Amniotic epithelial cell (primary cell): ENCODE measurements around the gene KDM4B.
A peak's percentile ranks its signal among the peaks of the same experiment; 100 is the strongest.

Experiments used
- DNase-seq: peaks from one replicate; pipeline ENCODE4 v3.0.0-alpha.2; 2010; ENCODE audit warnings: low read depth

KDM4B gene

DNA sequence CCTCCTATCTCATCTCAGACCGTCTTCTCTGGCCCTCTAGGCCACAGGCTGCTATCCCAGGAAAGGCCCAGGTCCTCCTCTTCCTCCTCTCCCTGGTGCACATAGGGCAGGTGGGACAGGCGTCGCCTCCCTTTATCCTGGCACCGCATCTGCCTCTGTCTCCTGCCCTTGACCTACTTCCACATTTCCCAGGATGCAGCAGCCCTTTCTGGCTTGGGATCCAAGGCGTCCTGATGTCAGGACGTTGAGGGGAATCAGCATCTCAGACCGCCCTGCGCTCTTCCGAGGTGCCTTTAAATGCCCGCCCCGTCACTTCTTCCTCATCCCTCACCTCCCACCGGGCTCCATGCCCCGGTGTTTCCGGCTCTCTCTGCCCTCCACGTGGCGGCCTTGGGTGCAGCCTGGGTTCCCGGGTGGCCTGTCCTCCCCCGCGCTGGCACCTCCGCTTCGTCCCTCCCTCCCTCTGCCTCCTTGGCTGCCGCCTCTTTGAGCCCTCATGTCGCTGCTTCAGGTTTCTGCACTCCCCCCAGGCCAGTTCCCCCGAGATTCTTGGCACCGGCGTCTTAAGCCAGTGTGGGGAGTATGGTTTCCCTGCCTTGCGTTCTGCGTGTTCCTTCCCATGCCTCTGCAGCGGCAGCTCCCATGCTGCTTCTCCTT is 66.3 kb downstream of the KDM4B start:
- no peak for DNase-seq

DNA sequence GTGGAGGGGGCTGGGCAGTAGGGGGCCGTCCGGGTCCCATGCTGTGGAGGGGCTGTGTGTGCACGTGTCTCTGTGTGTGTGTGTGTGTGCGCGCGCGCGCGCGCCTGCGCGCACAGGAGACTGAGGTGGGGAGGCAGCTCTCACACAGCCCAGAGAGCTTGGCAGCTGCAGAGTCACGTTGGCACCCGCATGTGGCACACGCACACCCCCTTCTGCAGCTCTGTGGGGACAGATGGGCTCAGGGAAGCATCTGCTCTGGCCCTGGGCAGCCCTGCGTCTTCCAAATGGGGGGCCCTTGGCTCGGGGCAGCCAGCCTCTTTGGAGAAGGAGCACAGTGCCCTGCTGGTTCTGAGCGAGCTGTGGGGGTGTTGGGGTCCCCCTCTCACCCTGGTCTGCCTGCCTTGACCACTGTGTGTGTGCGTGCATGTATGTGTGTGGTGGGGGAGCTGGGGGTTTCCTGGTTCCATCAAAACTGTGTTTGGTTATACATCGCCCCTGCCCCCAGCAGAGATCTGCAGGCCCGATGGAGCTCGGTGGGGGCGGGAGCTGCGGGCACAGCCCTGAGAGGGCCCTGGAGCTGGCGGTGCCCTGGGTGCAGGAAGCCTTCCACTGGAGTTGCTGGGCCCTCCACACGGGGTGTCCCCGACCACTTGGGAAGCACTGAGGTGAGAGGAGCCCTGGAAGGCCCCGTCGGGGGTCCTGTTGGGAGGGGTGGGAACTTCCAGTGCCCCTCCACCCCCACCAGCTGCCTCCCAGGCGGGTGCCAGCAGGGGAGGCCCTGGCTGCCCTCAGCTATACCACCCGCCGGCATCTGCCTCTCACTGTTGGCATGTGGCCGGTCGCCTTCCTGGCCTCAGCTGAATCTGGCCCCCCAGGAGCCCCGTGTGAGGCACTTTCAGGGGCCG is 67.1 kb downstream of the KDM4B start:
- no peak for DNase-seq

DNA sequence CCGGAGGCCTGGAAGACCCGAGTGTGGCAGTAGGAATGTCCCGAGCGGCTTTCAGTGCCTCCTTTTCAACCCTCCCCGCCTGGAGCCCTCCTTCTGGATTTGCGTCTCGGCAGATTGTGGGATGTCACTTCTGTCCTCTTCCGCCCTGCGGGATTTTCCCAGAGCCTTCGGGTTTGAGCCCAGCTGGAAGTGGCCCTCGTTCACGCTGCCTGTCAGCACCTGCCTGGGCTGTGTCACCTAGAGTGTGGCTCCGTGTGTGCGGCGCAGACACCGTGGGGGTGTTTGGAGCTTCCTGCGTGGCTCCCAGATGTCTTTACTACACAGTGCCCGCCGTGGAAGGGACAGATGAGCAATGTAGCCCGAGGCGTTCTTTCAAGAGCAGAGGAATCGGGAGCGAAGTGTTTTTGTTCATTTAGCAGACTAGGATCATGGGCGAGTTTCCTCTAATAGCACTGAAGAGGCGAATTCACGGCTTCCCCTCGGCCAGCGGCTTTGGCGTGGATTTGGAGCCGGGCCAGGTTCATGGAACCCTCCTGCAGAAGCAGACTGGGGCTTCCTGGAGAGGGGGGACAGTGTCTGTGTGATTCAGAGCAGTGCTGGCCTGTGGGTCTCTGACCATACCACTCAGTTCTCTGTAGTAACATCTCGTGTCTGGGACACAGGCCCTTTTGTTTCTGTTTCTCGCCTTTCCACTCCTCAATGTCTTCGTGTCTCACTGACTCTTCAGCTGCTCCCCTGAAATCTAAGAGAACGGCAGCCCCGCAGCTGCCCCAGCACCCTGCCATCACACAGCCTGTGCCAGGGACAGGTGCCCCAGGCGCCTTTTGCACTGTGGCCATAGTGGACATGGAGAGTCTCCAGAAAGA is 68.0 kb downstream of the KDM4B start:
- no peak for DNase-seq

DNA sequence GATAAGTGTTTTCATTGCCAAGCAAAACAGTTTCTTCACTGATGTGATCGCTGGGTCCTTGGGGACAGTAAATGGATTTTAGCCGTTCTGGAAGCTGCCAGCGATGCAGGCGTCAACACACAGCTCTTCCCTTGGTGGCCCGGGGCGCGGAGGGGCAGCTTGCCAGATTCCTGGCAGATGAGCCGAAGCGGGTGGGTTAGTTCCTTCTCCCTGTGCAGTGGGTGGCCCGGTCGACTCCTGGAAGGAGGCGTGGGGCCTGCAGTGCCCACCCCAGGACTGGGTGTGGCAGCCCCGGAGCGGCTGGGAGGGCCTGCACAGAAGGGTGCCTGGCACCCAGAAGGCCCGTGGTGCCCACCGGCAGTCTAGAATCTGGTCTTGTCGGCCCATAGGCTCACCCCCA is 69.0 kb downstream of the KDM4B start:
- no peak for DNase-seq

DNA sequence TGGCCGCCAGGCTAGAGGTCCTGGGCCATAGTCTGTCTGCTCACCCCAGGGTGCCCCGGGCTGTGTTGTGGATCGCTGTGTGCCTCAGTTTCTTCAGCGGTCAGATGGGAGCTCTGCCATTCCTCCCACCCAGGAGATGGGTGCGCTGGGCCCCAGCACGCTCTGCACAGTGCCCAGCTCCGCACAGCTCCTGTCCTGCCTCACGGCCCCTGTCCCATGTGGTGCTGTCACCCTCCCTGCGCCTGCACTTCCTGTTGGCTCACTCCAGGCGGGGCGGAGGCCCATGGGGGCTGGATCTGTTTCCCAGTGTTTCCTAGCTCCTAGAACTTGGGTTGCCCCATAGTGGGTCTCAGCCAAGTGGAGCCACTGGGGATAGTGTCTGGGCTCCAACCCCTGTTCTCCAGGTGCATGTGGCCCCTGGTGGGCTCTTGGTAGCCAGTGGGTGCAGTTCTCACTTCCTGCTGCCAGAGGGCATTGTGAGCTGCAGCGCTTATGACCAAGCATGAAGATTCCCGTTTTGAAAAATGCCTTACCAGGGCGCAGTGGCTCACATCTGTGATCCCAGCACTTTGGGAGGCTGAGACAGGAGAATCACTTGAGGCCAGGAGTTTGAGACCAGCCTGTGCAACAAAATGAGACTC is 69.8 kb downstream of the KDM4B start:
- peak; percentile 39 for DNase-seq

DNA sequence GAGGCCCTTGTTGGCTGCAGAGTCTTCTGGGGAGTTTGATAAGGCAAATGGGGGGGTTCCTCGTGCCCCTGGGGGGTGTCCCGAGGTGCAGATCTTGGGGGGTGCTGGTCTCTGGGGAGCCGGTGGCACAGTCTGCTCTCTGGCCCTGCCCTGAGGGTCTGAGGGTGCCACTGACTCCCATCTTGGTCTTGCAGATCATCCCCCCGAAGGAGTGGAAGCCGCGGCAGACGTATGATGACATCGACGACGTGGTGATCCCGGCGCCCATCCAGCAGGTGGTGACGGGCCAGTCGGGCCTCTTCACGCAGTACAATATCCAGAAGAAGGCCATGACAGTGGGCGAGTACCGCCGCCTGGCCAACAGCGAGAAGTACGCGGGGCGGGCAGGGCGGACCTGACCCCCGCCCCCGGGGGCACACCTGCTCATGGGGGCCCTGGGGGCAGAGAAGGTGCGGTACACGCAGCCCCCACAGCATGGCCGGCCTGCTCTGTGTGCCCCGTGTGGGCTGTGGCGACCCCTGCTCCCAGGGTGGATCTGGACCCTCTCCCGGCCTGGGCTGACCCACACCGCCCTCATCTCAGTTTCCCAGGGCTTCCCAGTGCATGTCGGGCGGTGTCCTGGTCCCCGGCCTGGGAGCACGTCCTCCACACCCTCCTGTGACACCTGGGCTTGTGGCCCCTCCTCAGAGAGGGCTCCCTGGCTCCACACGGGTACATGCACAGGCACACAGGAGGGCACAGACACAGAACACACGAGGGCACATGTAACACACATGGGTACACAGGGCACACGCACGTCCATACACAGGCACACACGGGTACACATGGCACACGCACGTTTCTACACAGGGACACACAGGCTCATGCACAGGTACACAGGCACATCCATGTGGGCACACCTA is 71.0 kb downstream of the KDM4B start:
- no peak for DNase-seq

DNA sequence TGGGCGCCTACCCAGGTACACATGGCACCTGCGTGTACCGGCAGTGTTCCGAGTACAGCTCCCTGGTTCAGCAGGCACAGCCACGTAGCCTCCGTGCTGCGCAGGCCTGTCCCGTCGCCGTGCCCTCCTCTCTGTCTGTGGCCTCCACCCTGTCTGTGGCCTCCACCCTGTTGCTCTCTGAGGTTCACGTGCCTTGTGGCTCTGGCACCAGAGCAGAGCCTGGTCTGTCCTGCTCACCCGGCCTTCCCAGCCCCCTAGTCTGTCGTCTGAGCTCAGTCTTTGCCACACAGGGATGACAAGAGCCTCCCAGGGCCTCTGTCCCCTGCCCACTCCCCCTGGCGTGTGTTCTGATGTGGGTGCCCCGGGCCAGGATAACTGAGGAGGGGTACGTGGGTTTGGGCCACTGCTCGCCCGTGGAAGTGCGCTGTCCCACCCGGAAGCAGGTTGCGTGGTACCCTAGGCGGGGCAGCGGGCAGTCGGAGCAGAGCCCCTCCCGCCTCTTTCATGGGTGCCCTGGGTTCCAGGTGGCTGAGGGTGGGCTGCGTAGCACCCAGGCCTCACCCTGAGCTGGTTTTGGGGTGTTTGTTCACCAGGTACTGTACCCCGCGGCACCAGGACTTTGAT is 71.7 kb downstream of the KDM4B start:
- no peak for DNase-seq

DNA sequence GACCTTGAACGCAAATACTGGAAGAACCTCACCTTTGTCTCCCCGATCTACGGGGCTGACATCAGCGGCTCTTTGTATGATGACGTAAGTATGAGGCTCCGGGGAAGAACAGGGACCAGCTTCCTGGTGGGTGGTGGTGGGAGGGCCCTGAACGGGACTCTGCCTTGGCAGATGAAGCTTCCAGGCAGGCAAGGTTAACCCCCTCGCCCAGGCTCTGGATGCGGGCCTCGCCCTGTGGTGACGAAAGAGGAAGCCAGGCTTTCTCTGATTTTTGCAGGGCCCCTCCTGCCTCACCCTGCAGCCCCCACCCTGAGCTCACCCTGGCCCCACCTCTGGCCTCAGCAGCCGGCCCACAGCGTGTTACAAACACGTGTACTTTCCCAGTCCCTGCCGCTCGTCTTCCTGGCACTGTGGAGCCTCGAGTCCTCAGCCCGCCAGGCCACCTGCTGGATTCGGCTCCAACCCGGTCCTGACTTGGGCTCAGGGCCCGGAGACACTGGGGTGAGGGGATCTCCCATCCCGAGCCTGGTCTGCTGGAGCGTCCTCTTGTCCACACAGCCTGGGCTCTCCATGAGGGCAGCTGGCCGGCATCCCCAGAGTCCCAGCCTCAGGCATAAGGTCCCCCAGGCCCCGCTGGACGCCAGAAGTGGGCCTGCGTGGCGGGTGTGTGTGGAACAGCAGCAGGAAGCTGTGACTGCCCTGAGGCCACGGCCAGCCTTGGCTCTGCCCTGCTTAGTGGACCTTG is 72.4 kb downstream of the KDM4B start:
- DNase-seq = peak; percentile 67

DNA sequence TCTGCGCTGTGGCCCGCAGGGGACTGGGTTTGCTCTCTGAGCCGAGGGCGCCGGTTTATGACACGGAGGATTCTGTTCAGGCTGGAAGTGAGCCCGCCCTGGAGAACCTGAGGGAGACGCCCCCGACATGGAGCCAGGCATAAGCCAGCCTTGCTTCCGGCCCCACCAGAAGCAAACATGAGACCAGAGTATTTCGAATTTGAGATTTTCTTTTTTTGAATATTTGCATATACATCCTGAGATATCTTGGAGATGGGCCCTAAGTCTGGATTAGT is 72.9 kb downstream of the KDM4B start:
- no peak for DNase-seq

DNA sequence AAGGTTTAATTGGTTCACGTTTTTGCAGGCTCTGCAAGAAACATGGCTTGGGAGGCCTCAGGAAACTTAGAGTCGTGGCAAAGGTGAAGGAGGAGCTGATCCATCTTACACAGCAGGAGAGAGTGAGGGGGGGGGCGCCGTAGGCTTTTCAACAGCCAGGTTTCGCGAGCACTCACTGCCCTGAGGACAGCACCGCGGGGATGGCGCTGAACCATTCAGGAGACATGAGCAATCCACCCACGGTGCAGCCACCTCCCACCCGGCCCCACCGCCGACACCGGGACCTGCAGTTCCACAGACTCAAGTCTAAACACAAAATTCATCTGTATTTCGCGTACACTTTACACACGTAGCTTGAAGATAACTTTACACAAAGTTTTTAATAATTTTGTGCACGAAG is 73.6 kb downstream of the KDM4B start:
- no peak for DNase-seq

DNA sequence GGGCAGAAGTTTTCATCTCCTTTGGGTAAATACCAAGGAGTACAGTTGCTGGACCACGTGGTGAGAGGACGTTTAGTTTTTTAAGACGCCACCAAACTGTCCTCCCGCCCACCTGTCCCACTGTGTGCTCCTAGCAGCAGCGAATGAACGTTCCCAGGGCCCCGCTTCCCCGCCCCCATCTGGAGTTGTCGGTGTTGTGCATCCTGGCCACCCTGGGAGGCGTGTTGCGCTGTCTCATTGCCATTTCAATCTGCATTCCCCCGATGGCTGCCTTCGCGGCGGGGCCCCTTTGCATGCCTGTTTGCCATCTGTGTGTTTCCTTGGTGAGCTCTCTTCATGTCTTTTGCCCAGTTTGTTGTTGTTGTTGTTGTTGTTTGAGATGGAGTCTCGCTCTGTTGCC is 76.1 kb downstream of the KDM4B start:
- DNase-seq = no peak

DNA sequence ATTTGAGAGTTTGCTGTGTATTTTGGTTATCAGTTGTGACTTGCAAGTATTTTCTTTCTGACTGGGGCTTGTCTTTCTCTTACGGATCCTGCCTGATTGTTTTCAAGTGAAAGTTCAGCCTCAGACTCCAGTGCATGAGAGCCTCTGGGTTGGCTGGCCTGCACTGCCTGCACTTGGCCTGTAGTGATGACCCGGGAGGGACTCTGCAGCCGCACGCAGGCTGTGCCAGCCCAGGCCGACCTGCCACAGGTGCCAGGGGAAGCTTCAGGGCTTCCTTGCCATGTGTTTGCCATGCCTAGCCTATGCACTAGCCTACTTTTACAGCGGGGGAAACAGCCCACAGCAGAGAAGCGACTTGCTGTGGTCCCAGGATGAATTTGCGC is 77.0 kb downstream of the KDM4B start:
- DNase-seq = no peak

DNA sequence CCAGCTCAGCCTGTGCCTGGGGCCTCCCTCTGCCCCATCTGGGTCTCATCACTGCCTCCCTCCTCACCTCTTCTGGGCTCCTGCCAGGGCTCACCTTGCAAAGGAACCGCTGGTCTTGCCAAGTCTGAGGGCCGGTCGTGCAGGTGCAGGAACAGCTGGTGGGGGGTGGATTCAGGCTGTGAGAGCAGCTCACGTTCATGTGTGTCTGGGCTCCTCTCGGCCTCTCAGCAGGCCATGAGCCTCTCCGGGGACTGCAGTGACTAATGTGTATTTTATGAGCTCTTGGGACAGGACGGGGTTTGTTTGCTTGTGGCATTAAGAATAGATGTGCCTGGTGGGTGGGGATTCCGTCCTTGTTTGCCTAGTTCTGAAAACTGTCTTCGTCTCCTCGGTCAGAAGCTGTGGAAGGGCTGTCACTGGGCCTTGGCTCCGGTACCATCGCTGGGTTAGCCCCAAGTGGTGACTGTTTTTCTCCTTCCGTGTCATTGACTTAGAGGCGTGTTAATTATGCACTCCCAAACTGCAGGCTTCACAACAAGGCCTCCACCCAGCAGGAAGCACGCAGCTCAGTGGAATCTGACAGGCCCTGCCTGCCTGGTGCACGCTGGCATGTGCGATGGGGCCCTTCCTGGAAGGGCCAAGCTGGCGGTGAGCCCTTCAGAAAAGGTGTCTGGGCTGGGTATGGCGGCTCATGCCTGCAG is 77.6 kb downstream of the KDM4B start:
- DNase-seq = no peak

DNA sequence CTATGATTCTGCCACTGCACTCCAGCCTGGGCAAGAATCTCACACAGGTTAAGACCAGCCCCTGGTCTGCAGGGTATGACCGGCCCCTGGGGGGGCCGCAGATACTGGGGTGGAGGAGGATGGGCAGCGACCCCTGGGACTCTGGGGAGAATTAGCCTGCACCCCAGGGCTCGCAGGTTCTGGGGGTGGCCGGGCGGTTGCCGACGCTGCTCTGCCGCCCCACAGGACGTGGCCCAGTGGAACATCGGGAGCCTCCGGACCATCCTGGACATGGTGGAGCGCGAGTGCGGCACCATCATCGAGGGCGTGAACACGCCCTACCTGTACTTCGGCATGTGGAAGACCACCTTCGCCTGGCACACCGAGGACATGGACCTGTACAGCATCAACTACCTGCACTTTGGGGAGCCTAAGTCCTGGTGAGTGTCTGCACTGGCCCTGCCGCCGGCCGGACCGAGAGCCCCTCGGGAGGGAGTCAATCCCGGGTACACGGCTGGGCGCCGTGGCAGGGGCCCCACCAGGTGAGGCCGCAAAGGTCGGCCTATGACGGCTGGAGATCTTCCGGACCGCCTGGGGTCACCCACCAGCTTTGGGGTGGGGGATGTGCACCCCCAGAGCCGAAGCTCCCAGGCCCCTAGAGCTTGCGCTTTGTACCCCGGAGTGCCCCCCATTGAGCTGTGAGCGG is 78.5 kb downstream of the KDM4B start:
- DNase-seq = no peak

DNA sequence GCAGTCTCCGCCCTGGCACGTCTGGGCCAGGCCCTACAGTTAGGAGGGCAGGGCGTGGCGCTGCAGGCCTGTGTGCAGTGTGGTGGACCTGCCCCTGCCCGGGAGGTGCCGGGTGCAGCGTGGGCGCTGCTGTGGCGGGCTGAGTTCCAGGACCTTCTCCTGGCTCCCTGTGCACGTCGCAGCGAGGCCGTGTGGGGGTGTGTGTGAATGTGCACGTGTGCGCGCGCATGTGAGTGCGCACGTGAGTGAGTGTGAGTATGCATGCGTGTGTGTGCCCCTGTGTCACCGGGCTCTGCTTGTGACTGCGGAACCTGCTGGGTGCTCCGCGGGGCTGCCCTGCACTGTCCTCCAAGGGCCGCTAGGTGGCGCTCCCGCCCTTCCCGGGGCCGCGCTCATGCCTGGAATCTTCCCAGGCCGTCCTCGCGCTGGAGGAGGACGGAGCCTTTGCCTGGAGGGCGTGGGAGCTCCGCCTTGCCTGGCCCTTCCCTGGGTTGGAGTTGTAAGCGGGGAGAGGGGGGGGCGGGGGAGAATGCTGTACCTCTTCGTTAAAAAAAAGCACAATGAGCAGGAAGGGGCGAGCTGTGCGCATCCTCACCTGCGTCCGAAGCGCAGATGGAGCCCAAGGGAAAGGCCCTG is 79.3 kb downstream of the KDM4B start:
- peak; percentile 69 for DNase-seq

DNA sequence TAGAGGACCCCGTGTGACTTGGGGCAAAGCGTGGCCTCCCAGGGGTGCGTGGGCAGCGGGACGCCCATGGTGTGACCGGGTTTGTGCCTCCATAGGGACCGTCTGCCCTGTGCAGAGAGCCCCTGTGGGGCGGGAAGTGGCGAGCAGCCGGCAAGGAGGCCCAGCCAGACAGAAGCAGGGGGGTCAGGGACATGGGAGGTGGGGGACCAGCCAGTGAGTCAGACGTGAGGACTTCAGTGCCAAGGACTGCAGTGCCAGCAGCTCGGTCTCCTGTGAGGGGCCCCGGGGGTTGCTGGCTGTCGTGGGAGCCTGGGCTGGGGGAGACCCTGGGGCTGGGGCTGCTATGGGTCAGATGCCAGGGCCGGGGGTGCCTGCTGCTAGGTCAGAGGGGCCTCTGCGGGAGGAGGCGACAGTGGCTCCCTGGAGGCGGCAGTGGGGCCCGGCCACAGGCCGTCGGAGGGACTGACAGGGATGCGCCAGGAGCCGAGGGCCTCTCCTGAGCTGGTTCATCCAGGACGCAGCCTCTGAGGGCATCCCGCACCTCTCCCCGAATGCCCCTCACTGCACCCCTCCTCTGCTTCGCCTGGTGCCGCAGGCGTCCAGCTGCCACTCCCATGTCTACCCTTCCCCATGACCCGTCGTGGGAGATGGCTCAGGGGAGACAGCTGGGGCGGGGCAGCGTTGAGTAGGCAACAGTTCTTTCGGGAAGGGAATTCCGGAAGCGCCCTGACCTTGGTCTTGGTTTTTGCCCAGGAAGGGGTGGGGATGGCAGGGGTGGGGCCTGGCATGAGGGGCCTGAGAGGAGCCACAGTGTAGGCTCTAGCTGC is 80.0 kb downstream of the KDM4B start:
- DNase-seq = peak; percentile 50

DNA sequence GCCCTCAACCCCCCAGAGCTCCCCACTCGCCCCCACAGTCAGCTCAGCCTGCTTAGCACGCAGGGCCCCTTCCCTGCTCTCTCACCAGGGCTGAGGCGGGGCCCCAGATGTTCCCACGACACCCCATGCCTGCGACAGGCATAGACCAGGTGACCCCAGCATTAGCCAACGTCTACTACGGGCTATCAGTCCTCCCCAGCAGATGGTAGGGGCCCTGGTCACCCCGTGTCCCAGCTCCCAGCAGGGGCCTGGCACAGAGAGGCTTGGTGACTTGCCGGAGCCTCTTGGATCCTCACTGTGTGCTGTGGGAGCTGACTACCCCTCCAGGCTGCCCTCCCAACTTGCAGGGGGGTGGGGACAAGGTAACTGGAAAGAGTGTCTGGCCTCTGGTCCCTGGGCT is 80.6 kb downstream of the KDM4B start:
- no peak for DNase-seq
